ENCODE measurements around the gene DLG2.

Gene DLG2

DNA sequence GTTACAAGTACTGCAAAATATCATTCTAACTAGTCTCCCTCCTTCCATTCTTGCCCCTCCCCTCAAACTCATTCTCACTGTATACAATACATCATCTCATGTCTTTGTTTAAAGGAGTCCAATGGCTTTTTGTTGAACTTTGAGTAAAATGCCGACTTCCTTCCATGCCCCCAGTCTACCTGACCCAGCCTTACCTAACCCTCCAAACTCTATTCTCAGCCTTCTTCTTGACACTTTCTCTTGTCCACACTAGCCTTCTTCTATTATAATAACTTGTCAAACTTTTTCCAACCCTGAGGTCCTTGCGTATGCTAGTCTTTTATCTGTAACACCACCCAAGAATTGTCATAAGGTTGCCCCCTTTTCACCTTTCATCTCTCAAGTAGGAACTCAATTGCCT is 1329.6 kb downstream of the DLG2 start:
- DNase-seq: no peak

DNA sequence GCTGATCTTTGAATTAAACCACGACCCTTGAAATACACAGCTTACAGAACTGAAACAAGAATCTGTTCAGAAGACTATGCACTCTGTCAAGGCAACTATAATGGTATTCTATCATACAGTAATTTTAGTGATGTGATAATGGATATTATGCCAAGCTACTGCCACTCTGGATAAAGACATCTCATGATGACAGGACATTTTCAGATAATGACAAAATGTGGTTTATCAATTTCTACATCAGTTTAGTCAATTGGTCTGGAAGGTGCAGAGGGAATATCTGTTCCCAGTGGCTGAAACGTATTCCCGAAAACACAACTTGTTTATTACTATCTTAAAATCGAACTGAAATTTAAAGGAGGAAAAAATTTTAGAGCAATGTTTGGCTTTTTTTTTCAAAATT is 1331.3 kb downstream of the DLG2 start:
- no peak for DNase-seq

DNA sequence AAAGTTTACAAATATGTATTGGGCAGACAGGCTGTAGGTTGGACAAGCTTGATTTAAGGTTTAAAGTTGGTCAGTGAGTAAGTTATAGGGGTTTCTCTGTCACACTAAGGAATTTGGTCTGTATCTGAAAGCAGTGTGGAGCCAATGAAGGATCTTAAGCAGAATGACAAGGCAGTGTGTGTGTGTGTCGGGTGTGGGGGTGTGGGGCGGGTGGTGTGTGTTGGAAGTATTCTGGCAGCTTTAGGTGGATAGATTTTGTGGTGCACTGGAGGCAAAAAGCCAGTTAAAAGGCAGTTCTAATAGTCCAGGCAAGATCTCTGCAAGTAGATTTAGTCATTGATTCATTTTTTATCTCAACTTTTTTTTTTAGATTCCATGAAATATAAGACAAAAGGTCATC is 1334.2 kb downstream of the DLG2 start:
- DNase-seq: no peak

DNA sequence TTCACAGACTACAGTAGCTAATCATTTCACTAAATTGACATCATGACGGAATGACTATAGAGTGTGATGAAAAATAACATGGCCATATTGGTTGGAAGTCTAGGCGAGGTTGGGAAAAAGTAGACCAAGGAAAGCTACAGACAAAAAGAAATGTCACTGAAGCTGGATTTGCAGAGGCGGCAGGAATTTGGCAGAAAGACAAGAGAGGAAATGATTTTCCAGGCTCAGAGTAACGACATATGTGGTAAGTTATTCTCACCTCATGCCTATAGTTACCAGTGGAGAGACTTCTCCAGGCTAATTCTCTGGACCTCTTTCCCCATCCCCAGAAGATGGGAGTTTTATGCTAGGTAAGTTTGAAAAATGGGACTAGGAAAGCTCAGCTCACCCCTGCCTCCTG is 1335.1 kb downstream of the DLG2 start:
- no peak for DNase-seq

DNA sequence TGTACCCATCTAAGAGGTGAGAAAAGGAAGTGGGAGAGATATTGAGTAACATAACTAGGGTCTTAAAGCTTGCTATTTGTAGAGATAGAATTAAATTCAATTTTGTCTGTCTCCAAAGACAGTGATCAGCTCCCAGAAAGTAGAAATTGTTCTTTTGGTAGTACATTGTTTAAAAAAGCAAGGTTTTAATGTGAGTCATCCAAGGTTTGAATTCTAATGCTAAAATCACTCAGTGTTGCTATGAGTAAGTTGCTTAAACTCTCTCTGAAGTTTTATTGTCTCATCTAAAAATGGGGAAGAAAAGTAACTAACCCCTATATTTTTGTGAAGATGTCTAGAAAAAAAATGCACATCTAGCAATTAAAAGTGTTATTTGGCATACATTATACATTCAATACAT is 1336.5 kb downstream of the DLG2 start:
- no peak for DNase-seq

DNA sequence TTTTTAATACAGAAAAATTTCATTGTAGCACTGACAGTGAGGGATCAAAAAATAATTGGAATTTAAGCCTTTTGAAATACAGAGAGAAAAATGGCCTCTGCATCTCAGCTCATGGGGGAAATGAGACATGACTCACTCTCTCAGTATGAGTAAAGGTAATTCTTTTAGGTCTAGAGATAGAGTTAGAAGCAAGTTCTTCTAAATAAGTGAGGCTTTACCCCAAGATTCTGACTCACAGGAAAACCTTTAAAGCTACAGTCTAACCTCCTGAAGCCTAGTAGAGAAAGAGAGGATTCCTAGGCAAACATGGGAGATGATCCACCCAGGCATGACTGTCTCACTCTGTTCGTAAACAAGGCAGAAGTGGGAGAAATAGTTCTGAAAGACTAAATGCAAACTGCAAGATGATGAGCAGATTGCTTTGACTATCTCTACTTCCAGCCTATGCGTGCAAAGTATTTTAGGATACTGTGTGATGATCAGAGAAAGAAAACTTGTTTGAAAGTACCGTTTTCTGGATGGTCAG is 1337.7 kb downstream of the DLG2 start:
- peak; percentile 59 for DNase-seq

DNA sequence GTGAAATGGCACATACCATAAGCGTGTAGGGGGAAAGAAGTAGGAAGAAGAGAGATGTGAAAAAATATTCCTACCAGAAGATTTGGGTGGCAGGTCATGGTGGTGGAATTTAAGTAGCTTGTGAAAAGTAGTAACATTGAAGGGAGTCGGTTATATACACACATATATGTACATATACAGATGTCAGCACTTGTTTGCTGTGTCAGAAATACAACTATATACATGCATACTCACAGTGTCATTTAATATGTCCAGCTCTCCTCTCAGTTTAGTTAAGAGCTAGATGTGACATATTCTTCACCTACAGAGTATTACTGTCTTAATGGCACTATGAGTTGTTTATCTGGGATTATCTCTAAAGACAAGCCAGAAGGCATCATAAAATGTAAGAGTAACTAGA is 1353.6 kb downstream of the DLG2 start:
- no peak for DNase-seq

DNA sequence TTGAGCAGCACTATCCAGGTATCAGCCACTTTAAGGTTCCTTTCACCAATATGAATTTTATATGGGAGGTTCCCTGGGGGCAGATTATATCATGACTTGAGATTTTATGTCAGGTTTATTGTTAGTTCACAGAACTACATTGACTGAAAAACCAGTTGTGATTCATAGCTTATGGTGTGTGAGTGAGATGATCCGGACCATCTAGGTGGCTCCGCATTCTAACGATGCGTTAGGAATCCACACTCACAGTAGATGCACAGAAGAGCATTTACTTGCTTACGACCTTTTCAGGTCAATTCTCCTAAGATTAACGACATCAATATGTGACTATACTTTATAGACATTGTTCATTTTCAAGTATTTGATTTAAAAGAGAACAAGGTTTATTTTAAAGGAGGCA is 1356.7 kb downstream of the DLG2 start:
- DNase-seq: no peak

DNA sequence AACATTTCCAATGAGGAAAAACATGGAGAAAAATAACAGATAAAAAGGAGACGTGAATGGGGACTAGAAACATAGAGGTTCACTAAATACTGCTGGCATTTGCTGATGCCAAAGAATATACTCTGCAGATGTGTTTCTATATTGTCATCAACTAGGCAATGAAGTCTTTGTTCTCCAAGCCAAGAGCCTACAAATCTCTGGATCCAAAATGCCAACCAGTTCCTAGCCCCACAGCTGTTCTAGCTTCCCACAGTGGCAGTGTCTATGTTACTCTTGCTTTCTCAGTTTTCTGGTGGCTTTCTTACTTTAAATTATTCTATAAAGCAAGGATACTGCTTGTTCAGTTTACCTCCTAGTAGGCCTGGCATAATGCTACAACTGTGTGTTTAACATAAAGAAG is 1363.1 kb downstream of the DLG2 start:
- DNase-seq: no peak

DNA sequence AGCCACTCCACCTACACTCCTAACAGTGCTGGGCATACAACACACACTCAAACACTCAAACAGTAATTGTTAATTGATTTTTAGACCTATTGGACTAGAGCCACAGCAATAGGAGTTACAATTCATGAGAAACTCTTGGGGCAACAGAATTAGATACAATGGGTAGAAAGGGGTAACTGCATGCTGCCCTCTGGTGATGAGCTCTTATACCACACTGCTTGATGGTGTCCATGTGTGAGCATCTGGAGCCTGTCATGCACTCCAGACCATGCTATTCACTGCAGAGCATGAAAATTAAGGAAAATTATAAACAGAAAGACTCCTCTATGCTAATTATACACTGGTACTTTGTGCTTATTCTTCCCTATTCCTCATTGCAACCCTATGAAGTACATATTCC is 1365.4 kb downstream of the DLG2 start:
- DNase-seq: no peak

DNA sequence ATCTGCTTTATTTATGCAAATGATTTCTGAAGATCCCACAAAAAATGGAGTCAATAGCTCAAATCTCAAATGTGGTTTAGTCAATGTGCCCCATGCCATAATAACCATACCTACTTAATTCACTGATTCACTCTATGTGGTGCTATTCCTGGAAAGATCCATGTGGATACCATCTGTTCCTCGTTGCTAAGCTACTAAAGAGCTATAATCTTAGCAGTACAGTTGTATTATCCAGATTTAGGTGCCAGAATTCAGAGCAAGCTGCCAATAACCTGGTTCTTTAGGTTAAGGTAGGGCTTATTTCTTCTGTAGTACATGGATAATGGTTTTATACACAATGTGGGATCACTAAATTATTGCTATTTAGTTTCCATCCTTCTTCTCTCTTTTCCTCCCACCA is 1366.3 kb downstream of the DLG2 start:
- no peak for DNase-seq

DNA sequence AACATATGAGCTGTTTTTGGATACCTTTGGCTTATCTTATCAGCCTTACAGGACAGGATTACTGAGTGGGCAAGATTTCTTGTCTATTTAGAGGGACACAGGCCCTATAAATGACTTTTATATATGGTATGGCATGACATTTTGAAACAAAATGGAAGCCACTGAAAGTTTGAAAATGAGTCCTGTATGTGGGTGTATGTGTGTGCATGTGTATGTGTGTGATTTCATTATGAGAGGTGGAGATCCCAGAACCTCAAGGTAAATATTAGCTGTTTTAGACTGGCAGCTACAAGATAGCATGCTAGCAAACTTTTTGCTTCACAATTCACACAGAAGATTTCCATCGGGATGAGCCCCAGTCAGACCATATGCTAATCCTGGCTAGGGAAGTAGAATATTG is 1370.5 kb downstream of the DLG2 start:
- DNase-seq: no peak

DNA sequence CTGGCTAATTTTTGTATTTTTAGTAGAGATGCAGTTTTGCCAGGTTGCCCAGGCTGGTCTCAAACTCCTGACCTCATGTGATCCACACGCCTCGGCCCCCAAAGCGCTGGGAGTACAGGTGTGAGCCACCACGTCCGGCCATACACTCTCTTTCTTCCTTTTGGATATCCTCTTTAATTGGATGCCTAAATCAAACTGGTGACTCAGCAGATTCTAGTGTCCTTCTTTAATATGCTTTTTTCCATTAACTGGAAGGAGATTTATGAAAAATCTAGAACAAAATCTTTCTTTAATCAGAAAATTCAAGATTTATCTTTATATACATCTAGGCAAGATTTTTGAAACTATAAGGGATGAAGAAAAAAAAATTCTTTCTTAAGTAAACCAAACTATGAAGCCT is 1371.7 kb downstream of the DLG2 start:
- no peak for DNase-seq

DNA sequence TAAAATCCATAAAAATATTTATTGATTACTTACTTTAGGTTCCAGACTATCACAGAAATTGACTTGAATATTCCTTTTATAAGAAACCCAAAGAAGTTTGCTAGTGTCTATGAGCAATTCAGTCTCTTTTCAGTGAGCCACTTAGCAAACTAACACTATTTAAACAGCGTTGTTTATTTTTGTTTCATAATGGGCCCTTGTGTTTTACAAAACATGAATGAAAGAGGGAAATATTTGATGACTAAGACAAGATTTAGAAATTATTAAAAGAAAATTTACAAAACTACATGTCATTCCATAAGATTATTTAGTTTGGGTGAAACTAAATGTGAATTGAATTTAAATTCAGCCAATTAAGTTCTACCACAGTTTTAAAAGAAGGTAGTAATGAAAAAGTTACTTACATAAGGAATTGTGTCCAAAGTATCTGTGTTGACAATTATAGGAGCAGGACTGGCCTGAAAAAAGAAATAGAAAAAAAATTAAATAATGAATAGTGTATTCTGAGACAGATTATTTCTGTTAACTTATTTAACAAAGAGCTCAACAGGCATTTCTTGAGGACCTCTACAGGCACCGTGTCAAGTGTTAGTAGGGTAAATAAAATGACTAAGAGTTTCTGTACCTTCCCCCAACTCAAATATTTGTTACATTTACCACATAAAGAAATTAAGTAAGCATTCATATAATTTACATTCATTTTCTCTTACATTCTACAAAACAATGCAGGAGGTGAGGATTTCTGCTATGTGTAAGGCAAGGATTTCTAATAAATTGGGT is 1376.1 kb downstream of the DLG2 start:
- DNase-seq: no peak

DNA sequence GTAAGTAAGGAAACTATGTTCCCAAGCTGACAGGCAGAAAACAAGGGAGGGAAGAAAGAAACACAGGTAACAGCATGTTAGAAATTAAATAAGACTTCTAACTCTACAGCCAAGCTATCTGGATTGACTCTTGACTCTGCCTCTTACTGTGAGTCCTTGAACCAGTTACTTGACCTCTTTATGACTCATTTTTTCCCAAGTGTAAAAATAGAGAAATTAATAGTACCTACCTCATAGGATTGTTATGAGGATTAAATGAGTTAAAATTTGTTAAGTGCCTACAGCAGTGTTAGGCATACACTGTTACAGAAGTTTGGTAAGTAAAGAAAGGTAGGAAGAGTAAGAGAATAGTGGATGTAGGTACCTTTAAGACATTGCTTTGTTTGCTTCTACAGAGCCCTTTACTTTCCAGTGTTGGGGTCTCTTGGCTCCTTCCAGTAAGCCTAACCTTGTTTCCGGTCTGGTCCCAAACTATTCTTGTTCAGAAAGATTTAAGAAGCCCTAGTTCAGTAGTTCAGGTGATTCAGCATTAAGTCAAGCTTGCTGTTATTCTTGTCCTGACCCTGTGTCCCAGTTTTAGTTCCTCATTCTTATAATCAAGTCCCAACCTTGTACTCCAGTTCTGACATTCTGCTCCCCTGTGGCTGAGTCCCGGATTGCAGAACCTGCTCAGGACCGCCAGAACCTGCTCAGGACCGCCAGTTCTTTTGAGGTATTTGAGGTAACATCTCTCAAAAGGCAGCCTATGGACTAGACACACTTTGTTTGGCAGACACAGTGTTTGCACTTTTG is 1377.6 kb downstream of the DLG2 start:
- DNase-seq: no peak

DNA sequence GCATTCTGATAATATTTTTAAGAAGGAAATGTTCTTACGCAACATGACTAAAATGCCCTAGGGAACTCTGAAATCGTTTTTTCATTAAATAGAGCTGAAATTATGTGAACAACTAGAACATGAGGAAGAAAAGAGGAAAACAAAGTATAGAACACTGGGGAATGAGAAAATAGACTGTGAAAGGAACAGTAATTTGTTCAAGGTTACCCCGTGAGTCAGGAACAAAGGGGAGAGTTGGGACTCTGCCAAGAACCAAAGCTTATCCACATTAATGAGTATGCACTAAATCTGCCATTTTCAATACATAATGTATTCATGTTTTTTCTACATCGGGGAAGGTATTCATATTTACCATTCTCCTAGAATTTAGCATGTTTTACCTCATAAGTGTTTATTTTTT is 1379.2 kb downstream of the DLG2 start:
- no peak for DNase-seq

DNA sequence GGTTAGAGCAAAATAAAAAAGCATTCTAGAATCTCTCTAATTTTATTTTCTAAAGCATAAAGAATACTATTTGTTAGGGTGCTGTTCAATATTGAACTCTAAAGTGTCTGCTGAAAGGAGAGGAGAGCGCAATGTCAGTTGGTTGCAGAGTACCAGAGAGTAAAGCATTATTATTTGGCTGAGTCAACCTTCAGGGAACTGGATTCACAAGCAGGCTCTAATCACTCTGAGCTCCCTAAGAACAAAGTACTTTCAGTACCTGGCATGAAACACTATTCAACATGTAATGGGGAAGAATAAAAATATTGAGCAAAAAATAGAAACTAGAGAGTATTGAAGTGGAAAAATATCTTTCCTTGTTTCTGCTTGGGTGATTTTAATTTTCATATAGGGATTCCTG is 1380.0 kb downstream of the DLG2 start:
- no peak for DNase-seq

DNA sequence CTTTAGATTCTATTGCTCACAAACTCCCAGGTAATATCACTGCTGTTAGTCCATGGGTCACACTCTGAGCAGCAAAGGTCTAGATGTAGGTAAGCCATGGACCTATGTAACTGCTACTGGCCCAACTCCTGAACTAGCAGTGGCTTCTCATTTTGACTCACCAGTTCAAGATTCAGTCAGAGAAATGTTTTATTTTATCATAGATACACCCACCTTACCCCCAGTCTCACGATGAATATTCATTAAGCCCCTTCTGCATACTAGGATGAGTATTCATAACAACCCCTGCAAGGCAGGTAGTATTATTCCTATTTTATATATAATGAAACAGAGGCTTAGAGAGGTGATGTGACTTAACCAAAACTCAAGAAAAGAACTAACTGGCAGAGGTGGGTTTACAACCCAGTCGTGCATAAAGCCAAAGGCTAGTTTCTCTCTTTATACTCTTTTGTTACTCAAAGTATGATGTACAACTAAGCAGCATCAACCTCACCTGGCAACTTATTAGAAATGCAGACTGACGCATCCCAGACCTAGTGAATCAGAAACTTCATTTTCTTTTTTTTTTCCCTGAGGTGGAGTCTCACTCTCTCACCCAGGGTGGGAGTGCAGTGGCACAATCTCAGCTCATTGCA is 1383.4 kb downstream of the DLG2 start:
- no peak for DNase-seq

DNA sequence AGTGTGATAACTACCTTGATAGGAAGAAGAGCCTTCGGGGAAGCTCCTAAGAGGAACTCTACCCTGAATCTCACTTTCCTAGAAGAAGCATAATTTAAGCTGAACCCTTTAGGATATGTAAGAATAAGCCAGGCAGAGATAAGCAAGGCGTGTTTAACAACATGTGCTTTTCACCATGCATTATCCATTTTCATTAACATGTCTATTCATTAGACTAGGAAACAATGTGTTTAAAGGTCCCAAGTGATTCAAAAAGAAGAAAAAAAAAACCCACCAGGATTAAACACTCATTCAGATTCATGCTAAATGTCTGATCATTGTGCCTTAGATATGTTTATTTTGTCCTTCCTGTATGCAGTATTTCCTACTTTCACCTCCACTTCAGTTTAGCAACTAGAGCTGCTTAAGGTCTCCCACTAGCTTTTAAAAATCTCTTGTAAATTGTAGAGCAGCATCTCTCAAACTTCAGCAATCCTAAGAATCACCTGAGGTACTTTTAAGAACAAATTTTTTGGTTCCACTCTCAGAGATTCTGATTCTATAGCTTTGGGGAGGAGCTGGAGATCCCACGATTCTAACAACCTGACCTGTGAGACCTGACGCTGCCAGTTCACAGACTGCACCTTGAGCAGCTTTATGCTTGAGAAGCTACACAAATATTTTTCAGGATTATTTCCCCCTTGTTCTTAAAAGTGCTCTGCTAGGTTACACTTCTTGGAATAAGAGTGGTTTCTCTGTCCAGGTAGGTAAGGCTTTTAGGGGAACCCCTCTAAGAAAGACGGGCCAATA is 1385.6 kb downstream of the DLG2 start:
- DNase-seq: no peak

DNA sequence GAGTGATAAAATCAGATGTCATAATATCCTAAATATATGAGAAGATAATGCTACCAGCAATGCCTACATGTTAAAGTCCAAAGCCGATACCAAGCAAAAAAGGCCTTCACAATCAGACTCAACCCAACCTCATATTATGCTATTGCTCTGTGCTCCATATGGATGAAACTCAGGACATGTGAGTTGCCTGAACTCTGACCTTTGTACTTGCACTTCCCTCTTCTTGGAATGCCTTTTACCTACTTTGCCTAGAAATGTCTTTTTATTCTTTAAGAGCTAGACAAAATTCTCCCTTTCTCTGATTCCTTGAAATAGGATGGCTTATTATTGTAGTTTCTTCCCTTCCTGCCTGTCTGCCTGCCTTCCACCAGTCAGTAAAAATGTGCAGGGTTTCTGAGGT is 1386.3 kb downstream of the DLG2 start:
- DNase-seq: no peak

DNA sequence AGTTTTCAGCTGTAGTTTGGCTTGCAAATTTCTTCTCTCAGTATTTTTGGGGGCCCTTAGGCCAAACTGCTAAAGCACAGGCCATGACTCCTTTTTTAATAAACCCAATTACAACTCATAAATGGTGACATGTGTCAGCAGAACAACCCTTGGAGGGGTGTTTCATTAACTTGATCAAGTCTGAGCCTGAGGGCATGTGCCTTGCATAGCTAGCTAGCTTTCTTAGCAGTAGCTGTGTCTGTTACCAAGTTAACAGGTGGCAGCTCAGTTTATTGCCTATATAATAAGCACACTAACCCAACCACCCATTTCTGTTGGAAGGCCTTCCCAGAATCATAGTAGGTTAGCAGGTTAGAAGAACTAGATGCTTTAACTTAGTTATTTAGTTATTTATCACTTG is 1390.7 kb downstream of the DLG2 start:
- no peak for DNase-seq

DNA sequence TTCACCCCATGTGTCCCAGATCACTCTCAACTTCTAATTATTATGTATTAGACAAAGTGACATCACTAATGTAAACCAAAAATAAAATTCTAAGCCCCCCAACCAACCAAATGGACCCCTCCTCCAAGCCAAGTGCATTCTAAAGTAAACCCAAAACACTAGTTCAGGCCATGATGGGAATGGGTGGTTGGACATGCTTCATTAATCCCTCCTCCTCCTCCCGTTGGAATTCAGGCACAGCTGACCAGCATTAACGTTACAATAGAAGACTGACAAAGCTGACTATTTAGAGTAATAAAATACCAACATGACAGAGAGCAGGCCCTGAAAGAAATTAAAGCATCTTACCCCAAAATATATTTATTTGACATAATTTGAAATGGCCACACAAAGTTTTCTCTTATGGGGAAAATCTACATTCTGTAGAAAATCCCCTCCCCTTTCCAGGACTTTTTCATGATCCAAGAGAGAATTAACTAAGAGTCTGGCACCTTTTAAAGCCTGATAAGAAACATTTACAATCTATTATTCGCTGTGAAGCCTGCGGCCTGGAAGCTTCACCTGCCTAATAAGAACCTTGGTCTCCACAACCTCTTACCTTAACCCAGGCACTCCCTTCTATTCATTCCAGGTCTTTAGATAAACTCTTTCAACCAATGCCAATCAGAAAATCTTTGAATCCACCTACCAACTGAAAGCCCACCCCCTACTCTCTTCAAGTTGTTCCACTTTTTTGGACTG is 1392.5 kb downstream of the DLG2 start:
- no peak for DNase-seq

Data from activated CD4-positive, alpha-beta T cell treated with anti-CD3 and anti-CD28 coated beads, Interleukin-2, Interleukin-6, amounts not matched to agents 100 ng/mL and 50 ng/mL, durations not matched to agents 16 hours and 8 hours (primary cell).